Measurements from ENCODE around the gene COL20A1.

COL20A1 gene

GRCh38 chr20:63277466-63278272 is 15.3 kb upstream of the COL20A1 start:
- no peak for DNase-seq (ENCODE audit: extremely low read depth in 1 of 2, low read depth in 1 of 2)

DNA sequence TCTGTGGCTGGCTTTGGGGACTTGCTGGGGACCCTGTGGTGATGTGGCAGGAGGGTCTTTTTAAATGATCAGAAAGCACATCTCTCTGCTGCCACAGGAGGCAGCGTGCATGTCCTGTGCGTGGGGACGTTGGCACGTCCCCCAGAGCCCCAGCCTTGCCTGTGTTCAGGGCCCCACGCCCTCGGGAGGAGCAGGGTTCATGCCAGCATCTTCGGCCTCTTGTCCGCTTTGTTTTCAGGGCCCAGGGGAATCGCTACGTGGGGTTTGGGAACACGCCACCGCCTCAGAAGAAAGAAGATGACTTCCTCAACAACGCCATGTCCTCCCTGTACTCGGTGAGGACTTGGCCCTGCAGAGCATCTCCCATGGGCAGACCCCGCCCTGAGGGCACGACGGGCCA is 14.3 kb upstream of the COL20A1 start:
- no peak for DNase-seq (ENCODE audit: extremely low read depth in 1 of 2, low read depth in 1 of 2)

DNA sequence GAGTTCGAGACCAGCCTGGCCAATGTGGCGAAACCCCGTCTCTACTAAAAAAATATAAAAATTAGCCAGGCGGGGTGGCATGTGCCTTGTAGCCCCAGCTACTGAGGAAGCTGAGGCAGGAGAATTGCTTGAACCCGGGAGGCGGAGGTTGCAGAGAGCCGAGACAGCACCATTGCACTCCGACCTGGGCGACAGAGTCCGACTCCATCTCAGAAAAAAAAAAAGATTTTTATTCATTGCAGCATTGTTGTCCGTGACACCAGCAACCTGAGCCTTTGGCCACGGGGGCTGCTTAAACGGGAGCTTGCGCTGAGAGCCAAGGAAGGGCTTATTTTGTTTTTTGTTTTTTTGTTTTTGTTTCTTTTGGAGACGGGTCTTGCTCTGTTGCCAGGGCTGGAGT is 13.1 kb upstream of the COL20A1 start:
- no peak for DNase-seq (ENCODE audit: extremely low read depth in 1 of 2, low read depth in 1 of 2)

GRCh38 chr20:63280371-63280770 is 12.6 kb upstream of the COL20A1 start:
- no peak for DNase-seq (ENCODE audit: extremely low read depth in 1 of 2, low read depth in 1 of 2)

GRCh38 chr20:63280929-63281545 is 11.9 kb upstream of the COL20A1 start:
- DNase-seq (ENCODE audit: extremely low read depth in 1 of 2, low read depth in 1 of 2): no peak

DNA sequence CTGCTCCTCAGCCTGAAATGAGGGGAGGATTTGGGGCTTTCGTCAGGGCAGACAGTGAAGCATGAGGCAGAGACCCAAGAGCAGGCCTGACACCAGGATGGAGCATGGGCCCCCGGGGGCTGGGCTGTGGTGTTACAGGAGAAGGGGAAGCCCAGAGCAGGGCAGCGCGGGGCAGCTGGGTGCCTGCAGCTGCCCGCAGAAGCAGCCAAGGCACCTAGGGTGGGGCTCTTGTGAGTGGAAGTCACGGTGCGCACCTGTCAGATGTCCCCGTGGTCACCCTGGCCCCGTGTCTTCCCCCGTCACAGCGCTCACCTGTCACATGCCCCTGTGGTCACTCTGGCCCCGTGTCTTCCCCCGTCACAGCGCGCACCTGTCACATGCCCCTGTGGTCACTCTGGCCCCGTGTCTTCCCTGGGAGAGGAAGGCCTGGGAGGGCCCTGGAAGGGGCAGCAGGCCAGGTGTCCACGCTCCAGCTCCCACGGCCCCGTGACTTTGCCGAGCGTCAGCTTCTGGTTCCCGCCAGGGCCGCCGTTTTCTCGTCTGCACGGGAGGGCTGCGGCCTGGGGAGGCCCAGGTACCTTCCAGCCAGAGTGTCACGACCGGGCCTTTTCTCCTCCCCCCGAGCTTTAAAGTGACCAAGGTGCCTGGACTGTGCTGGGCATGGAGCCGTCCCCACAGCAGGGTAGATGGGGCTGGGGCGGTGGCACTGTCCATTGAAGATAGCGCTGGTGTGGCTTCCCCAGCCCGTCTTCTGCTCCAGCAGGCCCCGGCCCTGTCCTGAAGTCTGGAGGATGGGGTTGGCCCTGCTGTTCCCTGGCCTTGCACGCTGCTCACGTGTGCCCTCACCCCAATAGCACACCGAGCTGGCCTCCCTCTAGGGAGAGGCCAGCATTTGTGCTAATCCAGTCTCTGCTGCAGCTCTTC is 11.0 kb upstream of the COL20A1 start:
- no peak for DNase-seq (ENCODE audit: extremely low read depth in 1 of 2, low read depth in 1 of 2)

DNA sequence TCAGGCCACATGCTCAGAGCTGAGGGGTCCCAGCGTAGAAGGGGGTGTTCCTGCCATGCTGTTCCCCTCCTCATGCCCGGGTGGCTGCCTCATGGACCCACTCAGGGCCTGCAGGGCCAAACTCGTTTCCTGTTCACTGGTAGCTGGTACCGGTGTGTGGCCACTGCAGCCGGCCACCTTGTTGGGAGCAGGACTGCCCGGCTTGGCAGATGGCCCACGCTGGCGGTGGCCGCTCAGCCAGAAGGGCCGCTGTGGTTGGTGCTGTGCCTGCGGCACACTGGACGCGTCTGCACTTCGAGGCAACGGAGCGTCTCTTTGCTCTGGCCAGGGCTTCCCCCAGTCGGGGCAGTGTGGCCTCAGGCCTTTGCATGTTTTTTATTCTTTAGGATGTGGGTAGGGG is 10.0 kb upstream of the COL20A1 start:
- DNase-seq (ENCODE audit: extremely low read depth in 1 of 2, low read depth in 1 of 2): no peak

DNA sequence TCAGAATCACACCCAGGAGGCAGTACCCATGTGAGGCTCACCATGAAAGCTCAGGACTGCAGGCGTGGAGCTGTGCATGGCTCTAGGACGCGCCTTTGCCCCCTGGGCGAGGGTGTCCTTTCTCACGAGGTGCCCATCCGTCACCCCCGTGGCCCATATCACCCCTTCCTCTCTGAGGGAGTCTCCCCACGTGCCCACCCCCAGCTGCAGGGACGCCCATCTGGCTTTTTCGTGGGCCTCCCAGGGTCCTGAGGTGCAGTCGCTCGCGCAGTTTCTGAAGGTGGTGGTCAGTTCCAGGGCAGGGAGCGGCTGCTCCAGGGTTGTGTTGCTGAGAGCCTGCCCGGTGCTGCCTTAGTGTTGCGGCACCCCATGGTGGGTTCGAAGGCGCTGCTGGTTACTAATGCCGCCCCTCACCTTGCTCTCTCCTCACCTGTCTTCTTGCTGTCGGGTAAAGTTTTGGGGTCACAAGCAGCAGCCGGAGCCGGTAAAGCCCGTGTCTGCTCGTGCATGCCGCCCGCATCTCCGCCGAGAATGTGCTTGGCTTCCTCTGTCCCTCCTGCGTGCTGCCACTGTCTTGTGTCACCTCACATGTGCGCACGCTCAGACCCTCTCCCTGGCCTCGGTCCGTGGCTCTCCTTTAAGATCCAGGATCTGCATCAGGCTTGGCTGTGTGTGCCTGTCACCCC is 9.4 kb upstream of the COL20A1 start:
- DNase-seq (ENCODE audit: extremely low read depth in 1 of 2, low read depth in 1 of 2): no peak

DNA sequence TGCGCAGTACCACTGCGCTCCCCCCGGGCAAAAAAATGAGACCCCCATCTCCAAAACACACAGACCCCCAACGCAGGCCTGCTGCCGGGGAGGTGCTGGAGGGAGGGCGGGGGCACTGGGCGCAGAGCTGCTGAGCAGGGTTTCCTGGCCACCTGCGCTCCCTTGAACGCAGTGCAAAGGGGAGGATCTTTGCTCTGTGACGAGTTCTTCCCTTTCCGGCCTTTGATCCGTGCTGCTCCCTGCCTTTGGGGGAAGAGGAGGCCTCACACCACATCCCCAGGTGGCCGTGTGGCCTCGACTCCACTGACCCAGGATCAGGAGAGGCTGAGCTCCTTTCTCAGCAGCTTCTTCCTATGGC is 8.9 kb upstream of the COL20A1 start:
- no peak for DNase-seq (ENCODE audit: extremely low read depth in 1 of 2, low read depth in 1 of 2)

DNA sequence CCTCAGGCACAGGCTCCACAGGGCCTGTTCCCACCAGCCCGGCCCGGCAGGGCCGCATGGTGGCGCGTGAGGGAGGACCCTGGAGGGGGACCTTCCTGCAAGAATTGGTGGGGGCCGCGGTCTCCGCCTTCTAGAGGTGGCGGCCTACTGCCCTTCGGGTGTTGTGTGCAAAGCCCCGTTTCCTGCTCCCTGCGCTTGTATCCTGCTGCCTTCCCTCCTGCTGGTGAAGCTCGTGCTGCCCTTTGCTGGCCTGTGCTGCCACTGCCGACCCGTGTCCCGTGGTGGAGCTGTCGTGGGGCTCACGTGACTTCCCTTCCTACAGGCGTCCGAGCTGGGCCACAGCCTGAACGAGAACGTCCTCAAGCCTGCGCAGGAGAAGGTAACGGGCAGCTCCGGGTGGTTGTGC is 8.4 kb upstream of the COL20A1 start:
- DNase-seq (ENCODE audit: extremely low read depth in 1 of 2, low read depth in 1 of 2): no peak

DNA sequence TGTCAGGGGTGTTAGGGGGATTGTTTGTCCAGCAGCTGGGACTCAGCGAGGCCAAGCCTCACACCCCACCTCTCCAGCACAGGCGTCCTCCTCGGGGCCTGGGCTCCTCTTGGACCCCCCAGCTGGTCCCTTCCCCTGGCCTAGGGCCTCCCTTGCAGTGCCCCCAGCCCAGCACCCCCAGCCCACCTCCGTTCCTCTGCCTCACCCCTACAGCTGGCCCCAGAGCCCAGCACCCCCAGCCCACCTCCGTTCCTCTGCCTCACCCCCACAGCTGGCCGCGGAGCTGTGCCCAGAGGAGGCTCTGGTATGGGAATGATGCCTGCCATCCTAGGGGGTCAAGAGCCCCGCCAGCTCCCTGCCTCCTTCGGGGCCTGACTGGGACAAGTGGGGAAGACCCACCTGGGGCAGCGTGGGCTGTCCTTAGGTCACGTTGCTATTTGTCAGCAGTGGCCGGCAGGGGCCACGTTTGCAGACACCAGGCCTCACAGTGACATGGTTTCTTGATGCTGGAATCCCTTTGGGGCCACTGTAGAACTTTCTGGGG is 7.9 kb upstream of the COL20A1 start:
- no peak for DNase-seq (ENCODE audit: extremely low read depth in 1 of 2, low read depth in 1 of 2)

GRCh38 chr20:63285636-63286615 is 7.1 kb upstream of the COL20A1 start:
- DNase-seq (ENCODE audit: extremely low read depth in 1 of 2, low read depth in 1 of 2): no peak

DNA sequence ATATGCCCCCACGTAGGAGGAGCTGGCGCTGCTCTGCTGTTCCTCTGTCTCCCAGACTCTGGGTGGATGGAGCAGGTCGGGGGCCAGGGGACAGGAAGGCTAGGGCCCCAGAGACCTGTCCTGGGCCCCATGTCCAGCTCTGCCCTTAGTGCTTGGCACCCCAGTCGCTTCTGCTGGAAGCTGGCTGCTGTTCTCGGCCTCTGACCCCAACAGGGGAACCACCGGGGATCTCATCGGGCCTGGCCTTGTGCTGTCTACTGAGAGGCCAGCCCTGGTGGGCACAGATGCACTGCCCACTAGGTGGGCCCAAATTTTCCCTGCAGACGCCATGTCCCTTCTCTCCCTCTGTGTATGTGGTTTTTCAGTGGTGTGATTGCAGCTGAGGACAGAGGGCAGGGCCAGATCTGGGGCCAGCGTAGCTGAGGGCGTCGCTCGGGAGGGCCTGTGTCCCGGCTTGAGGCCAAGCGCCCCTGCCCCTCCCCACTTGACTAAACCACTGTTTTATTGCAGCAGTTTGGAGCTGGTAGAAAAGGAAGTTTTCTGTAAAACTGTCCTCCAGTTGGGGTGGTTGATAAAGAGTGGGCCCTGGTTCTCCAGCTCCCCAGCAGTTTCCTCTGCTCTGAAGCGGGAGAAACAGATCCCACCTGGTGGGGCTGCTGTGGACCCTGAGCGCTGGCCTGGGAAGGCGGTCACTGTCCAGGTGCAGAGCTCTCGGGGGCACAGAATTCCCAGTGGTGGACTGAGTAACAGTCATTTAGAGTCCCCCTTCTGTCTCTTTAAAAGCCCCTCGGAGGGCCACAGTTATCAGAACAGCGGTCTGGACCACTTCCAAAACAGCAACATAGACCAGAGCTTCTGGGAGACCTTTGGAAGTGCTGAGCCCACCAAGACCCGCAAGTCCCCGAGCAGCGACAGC is 5.9 kb upstream of the COL20A1 start:
- DNase-seq (ENCODE audit: extremely low read depth in 1 of 2, low read depth in 1 of 2): no peak

DNA sequence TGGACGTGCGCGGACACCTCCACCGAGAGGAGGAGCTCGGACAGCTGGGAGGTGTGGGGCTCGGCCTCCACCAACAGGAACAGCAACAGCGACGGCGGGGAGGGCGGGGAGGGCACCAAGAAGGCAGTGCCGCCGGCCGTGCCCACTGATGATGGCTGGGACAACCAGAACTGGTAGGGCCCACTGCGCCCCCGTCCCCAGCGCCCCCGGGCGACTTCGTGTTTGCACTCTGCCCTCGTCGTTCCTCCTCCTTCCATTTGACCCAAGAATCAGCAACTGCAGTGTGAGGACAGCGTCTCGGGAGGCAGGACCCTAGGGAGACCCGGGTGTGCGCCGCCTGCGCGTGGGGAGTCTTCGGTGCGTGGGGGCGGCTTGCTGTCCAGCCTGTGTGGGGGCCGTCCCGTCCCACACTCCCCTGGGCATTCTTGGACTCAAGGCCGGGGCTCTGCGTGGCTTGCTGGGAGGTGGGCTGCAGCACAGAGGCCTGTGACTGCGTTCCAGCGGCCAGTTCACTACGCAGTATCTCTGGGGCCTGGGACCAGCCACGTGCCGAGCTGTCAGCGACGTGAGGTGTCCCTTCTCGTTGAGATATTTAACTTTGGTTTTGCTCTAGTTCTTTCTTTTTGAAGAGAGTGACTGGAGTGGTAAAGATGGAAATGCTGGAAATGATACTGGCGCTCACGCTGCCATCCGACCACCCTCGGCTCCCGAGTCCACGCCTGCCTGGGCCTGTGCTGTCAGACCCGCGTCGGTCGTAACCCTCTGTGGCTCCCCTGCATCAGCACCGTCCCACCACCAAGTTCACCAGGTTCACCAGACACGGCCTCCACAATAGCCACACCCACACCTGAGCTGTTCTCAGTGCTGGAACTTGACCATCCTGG is 5.0 kb upstream of the COL20A1 start:
- DNase-seq (ENCODE audit: extremely low read depth in 1 of 2, low read depth in 1 of 2): no peak

GRCh38 chr20:63288581-63289251 is 4.3 kb upstream of the COL20A1 start:
- no peak for DNase-seq (ENCODE audit: extremely low read depth in 1 of 2, low read depth in 1 of 2)

DNA sequence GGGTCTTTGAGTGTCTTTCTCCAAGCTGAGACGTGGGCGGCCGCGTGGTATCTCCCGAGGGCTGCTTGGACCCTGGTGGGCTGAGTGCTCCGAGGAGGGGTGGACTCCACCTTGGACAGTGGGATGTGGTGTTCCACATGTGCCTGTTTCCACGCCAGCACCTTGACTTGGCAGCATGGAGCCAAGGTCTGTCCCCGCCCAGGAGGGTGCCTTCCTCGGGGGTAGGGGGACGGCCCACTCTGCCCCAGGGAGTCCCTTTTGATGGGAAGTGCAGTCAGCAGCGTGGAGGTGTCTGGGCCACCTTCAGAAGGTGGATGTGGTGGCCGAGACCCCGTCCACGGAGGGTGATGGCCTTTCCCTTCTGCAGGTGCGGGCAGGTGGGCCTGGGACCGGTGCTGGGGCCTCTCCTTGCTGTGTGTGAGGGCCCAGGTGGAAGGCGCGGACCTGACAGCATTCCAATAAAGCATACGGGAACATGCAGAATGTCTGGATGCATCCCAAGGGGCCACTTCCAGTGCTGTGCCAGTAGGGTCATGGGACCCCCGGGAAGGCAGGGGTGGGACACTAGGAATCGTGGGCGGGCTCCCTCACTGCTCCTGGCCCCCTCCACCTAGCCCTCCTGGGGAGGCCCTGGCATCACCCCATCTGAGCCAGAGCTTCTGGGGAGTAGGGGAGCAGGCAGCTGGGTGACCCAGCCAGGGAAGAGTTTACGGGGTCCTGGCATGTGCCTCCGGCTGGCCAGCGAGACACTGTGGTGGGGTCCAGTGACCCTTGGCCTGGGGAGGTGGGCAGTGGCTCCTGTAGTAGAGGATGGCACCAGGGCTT is 3.5 kb upstream of the COL20A1 start:
- DNase-seq (ENCODE audit: extremely low read depth in 1 of 2, low read depth in 1 of 2): no peak
